ENCODE measurements around the gene DAAM1. TPM values are rescaled to one million over a fixed set of nuclear protein-coding genes. Genes with fewer than 3 reads are reported as not detected.

The DAAM1 gene
- total and polyA plus RNA-seq, 3 donors from 2014 or later: 23.9 to 57.3 (median 54.6) TPM

- peak overlapping the region; percentile 96 for H3K27ac ChIP-seq
- H3K4me3 ChIP-seq: peak overlapping the region; percentile 88 to 92
- WGBS, 2 donors: 0 to 1% methylated on average over 14 to 50 of the region's 51 CpGs
- H3K4me1 ChIP-seq: peaks cover 24% of the 10 kb centered on the region
- TF ChIP-seq CTCF (IDR thresholded peaks at IDR 0.05) (no peak), POLR2A (IDR thresholded peaks at IDR 0.05) (no peak)
- DNase-seq: peak; percentile 36
- no peaks in the 10 kb centered on the region for H3K9me3 ChIP-seq
- no peaks in the 10 kb centered on the region for H3K36me3 ChIP-seq (ENCODE audit: low read depth, missing control alignments)
- intact Hi-C loops (cut with DNase I; ENCODE audit: low total_unique reads): loop anchor here (10.0 kb wide), 1 partner anchor 236 kb away; no protein-coding TSS in a partner anchor
- H3K27me3 ChIP-seq: no peaks in the 10 kb centered on the region
Observed at GRCh38 chr14:59189091-59189785, 771 bp downstream of the DAAM1 start.

DNA sequence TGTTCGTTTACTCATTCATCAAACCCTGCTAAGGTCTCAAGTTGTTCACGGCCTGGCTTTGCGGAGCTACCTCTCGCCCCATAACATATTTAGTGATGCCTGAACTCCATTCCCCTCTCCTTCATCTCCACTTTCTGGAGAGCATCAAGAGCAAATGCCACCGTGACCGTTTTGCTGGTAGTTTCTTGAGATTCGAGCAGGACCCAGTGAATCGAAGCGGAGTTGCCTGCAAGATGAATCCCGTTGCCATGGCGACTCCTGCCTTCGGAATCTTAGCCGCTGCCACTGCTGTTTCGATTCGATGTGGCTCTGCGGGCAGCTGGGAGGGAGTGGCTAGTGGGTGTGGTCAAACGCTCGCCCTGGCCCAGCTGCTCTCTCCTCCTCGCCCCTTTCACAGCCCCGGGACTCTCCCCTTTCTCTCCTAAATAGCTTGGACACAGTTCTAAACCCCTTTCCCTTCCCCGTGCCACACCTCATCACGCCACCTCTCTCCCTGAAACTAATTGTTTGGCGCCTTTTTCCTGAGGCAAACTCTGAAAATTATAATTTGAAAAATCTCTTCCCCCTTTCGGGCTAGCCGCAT is 1.4 kb downstream of the DAAM1 start:
- Histone ChIP-seq H3K27me3 (no peaks in the 10 kb centered on the region), H3K9me3 (no peaks in the 10 kb centered on the region), H3K36me3 (ENCODE audit: low read depth, missing control alignments) (no peaks in the 10 kb centered on the region), H3K27ac (peak overlapping the region; percentile 96), H3K4me3 (peak overlapping the region; percentile 88 to 92), H3K4me1 (peaks cover 24% of the 10 kb centered on the region)
- WGBS, 2 donors: 2% methylated on average over 16 to 25 of the region's 25 CpGs
- peak; percentile 96 for DNase-seq
- intact Hi-C loops (cut with DNase I; ENCODE audit: low total_unique reads): loop anchor here (10.0 kb wide), 1 partner anchor 235 kb away; no protein-coding TSS in a partner anchor
- TF ChIP-seq POLR2A (IDR thresholded peaks at IDR 0.05) (no peak), CTCF (IDR thresholded peaks at IDR 0.05) (no peak)

DNA sequence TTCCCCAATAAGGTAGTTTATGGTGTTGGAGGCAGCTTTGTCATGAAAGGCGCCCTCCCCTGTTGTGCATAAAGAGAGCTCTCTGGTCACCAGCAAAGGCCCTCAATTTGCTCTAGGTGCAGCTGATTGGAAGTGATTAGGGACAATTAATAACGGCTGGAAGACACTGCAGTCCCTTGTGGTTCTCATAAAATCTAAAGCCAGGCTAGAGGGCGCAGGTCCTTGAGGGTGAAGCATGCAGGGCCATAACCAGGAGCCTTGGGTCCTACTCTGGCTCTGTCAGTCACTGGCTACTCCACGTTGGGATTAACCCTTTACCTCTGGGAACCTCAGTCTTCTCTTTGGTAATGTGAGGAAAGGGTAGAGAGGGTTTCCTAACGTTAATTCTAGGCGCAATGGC is 1.9 kb downstream of the DAAM1 start:
- DNase-seq: peak; percentile 48
- TF ChIP-seq POLR2A (IDR thresholded peaks at IDR 0.05) (no peak), CTCF (IDR thresholded peaks at IDR 0.05) (no peak)
- peak overlapping the region; percentile 88 to 92 for H3K4me3 ChIP-seq
- H3K27me3 ChIP-seq: no peaks in the 10 kb centered on the region
- no peaks in the 10 kb centered on the region for H3K36me3 ChIP-seq (ENCODE audit: low read depth, missing control alignments)
- 18 to 24% methylated on average over 6 of the region's 6 CpGs for WGBS, 2 donors
- intact Hi-C loops (cut with DNase I; ENCODE audit: low total_unique reads): no loop called here
- H3K4me1 ChIP-seq: peaks cover 25% of the 10 kb centered on the region
- H3K9me3 ChIP-seq: no peaks in the 10 kb centered on the region
- peak overlapping the region; percentile 96 for H3K27ac ChIP-seq

- intact Hi-C loops (cut with DNase I; ENCODE audit: low total_unique reads): no loop called here
Observed at GRCh38 chr14:59195912-59196311, 7.4 kb downstream of the DAAM1 start.

More at GRCh38 chr14:59195912-59196311, 7.4 kb downstream of the DAAM1 start:
- Histone ChIP-seq H3K27ac (peak overlapping the region in 1 of 2 donors; percentile 6), H3K4me1 (peaks cover 62% of the 10 kb centered on the region), H3K36me3 (ENCODE audit: low read depth, missing control alignments) (no peaks in the 10 kb centered on the region), H3K4me3 (no peak overlapping the region), H3K27me3 (no peaks in the 10 kb centered on the region), H3K9me3 (no peaks in the 10 kb centered on the region)
- DNase-seq: no peak
- TF ChIP-seq POLR2A (IDR thresholded peaks at IDR 0.05) (no peak), CTCF (IDR thresholded peaks at IDR 0.05) (no peak)
- 28 to 40% methylated on average over 2 of the region's 2 CpGs for WGBS, 2 donors
